SH-SY5Y (cell line): Measurements from ENCODE around the gene CARS1.

Experiments
- GATA2 ChIP-seq: IDR thresholded peaks from 2 replicates; pipeline ENCODE4 v1.6.1; 2011; ENCODE audit warnings: mild to moderate bottlenecking, low read depth, low read length
- GATA3 ChIP-seq: IDR thresholded peaks from 2 replicates; pipeline ENCODE4 v1.6.1; 2011; ENCODE audit warnings: low read depth, mild to moderate bottlenecking, low read length, moderate library complexity

Gene CARS1

GRCh38 chr11:3093281-3094191, 36.3 kb upstream of the CARS1 start:
- TF ChIP-seq GATA2, result no peak
- no peak for TF ChIP-seq GATA3

DNA sequence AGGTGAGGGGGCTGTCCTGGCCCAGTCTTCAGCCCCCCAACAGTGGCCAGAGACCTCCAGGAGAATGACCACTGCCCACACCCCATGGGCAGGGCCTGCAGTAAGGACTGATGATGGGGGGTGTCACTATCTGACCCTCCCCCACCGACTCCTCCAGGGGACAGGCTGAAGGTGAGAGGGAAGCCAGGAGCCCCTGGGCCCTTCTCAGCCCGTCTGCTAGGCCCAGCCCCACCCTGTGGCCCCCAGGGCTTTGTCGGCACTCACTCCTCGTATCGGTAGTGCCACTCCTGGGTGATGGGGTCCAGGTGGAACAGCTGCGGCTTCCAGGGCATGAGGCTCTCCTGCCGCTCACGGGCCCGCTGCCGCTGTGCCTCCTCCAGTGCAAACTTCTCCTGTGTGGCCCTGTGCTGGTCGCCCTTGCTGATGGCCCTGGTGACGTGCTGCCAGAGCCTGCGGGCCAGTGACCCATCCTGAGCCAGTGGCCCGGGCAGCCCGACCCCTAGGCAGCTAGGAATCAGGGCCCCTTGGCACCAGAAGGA, 35.4 kb upstream of the CARS1 start:
- TF ChIP-seq GATA3, result no peak
- TF ChIP-seq GATA2, result no peak

GRCh38 chr11:3091846-3092602, 34.8 kb upstream of the CARS1 start:
- no peak for TF ChIP-seq GATA3
- no peak for TF ChIP-seq GATA2

DNA sequence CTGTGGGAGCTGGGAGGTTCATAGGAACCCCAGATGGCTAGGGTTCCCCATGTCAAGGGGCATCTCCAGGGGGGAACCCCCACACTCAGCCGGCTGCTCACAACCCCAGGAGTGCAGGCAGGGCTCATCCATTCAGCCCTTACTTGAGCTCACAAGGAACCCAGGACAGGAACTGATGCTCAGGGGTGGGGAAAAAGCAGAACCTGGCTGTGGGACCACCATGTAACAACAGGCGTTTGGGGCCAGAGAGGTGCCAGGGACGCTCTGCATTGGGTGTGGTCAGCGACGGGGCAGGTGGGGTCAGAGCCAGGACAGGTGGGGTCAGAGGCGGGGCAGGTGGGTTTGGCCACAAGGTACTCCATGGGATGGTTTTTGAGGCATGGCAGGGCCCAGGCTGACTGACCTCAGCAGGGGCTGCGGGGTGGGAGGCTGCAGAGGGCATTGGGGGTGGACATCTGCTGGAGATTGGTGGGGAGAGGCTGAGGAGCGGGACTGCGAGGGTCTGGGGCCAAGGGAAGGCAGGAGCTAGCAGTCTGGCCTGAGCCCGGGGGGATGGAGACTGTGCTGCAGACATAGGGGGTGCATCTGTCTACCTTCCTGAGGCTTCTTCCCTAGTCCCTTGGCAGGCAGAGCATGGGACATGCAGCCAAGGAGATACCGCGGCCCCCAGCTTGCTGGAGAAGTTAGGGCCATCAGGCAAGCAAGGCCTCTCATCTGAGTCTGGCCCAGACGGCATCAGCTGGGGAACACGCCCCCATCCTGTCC, 34.0 kb upstream of the CARS1 start:
- TF ChIP-seq GATA3 (no peak), GATA2 (no peak)

DNA sequence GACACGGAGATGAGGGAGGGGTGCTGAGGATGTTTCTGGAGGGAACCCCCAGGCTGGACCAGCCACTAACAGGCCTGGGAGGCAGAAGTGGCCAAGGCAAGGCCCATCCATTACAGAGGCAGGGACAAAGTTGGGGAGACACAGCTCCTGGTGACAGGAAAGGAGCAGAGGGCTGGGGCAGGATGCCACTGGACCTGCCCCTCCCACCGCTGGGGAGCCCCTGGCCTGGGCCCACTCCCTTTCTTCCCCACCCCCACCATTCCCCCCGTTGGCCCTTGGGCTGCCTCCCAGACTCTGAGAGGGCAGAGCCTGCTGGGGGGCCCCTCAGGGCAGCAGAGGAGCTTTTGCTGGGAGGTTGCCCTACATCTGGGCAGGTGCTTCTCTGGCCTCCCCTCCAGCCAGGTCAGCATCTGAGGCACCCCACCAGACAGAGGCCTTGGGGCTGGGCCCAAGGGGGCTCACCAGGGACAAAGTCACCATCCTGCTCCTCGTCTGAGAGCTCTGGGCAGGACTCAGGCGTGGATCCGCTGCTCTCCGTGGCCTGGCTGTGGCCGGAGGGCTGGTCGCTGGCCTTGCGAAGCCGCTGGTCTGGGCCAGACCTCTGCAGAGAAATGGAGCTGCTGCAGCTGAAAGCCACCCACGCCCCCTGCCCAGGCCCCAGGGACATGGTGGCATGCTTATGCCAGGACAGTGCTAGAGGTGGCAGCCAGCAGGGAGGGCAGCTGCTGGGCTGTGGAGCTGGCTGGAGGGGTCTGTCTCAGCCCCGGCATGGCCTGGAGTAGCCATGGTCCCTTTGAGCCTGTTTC, 33.1 kb upstream of the CARS1 start:
- TF ChIP-seq GATA2, result no peak
- no peak for TF ChIP-seq GATA3

DNA sequence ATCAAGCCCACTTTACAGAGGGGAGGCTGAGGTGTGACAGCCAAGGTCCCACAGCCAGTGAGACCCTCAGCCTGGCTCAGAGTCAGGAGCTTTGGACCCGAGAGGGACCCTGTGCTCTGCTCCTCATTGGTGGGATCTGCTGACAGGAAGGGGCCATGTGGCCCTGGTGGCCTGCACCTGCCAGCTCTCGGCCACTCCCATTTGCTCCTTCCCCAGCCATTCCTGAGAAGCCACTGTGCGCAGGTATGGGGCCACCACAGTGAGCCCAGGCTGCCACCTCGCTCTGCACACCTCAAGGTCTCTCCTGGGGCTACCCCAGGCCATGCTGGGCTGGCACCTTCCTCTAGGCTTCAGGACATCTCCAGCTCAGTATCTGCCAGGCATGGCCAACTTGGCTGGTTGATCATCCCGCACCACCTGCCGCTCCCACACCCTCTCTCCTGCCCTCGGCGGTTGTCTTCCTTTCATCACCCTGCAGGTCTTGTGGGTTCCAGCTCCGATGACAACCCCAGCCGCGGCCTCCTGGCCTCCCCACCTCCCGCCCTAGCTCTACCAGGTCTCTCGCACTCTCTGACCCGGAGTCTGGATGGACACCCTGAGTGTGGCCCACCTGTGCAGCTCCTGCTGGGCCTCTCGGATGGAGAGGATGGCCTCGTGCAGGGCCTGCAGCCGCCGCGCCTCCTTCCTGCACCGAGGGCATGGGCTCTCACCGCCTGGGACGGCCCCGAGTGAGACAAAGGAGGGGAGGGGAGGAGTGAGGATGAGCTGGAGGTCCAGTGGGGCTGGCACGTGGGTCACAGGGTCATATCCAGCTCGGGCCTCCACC, 32.2 kb upstream of the CARS1 start:
- no peak for TF ChIP-seq GATA3
- no peak for TF ChIP-seq GATA2

GRCh38 chr11:3088806-3089205, 31.6 kb upstream of the CARS1 start:
- no peak for TF ChIP-seq GATA2
- TF ChIP-seq GATA3, result no peak

- TF ChIP-seq GATA3 (no peak), GATA2 (no peak)
Measured at GRCh38 chr11:3087821-3088800, 30.9 kb upstream of the CARS1 start.

DNA sequence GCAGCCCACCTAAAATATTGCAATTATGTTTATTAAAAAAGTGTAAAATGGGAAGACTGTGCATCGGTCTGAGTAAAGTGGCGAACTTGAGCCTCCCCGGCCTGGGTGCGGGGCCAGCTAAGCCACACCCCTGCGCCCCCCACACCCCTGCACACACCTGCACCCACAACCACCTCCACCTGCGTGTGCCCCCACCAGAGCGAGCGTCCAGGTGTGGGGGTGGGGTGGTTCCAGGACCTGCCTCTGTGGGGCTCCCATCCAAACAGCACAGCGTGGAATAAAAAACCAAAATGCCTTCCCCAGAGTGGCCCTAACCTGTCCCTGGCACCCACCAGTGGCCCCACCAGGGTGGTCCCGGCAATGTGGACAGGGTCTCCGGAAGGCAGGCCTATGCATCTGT, 30.1 kb upstream of the CARS1 start:
- TF ChIP-seq GATA2 (no peak), GATA3 (no peak)

GRCh38 chr11:3086671-3087150, 29.5 kb upstream of the CARS1 start:
- TF ChIP-seq GATA3 (no peak), GATA2 (no peak)

DNA sequence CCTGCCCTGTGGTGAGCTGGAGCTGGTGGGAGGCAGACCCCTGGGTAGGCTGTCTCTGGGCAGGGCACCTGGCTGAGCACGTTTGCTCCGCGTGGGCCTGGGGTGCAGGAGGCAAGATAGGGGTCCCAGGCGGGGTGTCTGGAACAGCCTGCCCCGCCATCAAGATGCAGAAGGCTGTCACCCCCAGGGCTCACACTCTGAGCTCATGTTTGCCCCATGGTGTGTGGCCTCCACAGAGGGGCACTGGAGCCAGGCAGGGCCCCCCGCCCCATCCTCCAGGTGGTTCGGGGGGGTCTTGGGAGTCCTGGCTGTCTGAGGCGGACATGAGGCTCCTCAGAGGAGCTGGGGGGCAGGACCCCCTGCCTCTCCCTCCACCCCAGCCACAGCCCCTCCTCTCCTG, 28.9 kb upstream of the CARS1 start:
- TF ChIP-seq GATA3 (no peak), GATA2 (no peak)

GRCh38 chr11:3085052-3085451, 27.8 kb upstream of the CARS1 start:
- no peak for TF ChIP-seq GATA3
- no peak for TF ChIP-seq GATA2
